ENCODE results near the gene KLHL33. TPM values are rescaled to one million over a fixed set of nuclear protein-coding genes. Genes with fewer than 3 reads are reported as not detected.

Gene KLHL33
- total and polyA plus RNA-seq, 7 donors: 0.23 to 1.4 (median 0.41) TPM

DNA sequence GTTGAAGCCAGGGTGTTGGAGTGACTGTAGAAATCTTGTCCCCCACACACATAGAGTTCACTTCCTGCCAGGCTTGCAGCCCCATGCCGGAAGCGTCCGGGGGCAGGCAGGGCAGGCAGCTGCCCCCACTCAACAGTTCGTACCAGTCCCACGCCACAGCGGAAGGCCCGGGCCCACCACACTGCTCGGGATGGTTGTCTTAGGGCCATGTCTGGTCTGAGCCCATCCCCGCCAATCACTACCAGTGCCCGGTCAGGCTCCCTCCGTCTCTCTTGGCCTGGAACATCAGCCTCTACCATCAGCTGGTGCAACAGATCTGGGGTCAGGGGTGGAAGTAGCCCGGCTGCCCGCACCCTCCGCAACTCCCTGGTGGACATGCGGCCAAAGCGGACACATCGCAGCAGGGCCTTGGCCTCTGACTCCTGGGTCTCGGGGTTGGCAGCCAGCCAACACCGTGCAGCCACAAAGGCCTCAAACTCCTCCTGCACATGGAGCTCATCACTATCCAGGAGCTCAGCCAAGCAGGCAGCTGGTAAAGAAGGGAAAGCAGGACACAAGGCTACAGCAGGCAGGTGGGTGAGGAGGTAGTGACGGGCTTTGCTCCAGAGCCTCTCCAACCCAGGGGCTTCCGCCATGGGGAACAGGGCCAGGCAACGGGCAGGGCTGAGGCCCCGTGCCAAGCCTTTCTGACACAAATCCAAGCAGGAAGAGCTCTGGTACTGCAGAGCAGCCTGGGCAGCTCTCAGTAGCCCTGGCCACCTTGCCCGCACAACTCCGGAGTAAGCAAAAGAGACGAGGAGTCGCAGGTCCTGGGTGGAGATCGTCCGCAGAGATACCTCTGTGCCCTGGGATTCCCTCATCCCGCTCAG is 5.9 kb downstream of the KLHL33 start:
- H3K4me1 ChIP-seq: peaks cover 0 to 4% (median 3%) of the 10 kb centered on the region in 4 donors
- WGBS, 2 donors: 57 to 79% methylated on average over 30 of the region's 30 CpGs

GRCh38 chr14:20428802-20429201 is 7.2 kb downstream of the KLHL33 start:
- H3K27ac ChIP-seq: no peak overlapping the region
- H3K4me1 ChIP-seq: no peaks in the 10 kb centered on the region
- H3K36me3 ChIP-seq: no peaks in the 10 kb centered on the region
- TF ChIP-seq, protein P1, sequence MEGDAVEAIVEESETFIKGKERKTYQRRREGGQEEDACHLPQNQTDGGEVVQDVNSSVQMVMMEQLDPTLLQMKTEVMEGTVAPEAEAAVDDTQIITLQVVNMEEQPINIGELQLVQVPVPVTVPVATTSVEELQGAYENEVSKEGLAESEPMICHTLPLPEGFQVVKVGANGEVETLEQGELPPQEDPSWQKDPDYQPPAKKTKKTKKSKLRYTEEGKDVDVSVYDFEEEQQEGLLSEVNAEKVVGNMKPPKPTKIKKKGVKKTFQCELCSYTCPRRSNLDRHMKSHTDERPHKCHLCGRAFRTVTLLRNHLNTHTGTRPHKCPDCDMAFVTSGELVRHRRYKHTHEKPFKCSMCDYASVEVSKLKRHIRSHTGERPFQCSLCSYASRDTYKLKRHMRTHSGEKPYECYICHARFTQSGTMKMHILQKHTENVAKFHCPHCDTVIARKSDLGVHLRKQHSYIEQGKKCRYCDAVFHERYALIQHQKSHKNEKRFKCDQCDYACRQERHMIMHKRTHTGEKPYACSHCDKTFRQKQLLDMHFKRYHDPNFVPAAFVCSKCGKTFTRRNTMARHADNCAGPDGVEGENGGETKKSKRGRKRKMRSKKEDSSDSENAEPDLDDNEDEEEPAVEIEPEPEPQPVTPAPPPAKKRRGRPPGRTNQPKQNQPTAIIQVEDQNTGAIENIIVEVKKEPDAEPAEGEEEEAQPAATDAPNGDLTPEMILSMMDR (IDR thresholded peaks at IDR 0.05): no peak
- TF ChIP-seq EP300 (IDR thresholded peaks at IDR 0.05): no peak
- no peak for TF ChIP-seq POLR2A (IDR thresholded peaks at IDR 0.05)
- TF ChIP-seq POLR2AphosphoS5 (IDR thresholded peaks at IDR 0.05): no peak
- no peak for DNase-seq
- intact Hi-C loops (cut with DNase I): no loop called here
- no peaks in the 10 kb centered on the region for H3K27me3 ChIP-seq
- H3K9me3 ChIP-seq: no peaks in the 10 kb centered on the region
- 46 to 47% methylated on average over 5 of the region's 5 CpGs for WGBS, 2 donors
- H3K4me3 ChIP-seq: no peak overlapping the region

More for the DNA sequence above, 5.9 kb downstream of the KLHL33 start:
- Histone ChIP-seq H3K36me3 (no peaks in the 10 kb centered on the region), H3K9me3 (no peaks in the 10 kb centered on the region), H3K27me3 (peaks cover 0 to under 1% (median 0%) of the 10 kb centered on the region in 3 donors), H3K27ac (no peak overlapping the region), H3K4me3 (no peak overlapping the region)
- DNase-seq: no peak
- intact Hi-C loops (cut with DNase I): no loop called here
- TF ChIP-seq, protein P1 (IDR thresholded peaks at IDR 0.05): no peak
- no peak for TF ChIP-seq POLR2A (IDR thresholded peaks at IDR 0.05)
- TF ChIP-seq EP300 (IDR thresholded peaks at IDR 0.05): no peak
- no peak for TF ChIP-seq POLR2AphosphoS5 (IDR thresholded peaks at IDR 0.05)

DNA sequence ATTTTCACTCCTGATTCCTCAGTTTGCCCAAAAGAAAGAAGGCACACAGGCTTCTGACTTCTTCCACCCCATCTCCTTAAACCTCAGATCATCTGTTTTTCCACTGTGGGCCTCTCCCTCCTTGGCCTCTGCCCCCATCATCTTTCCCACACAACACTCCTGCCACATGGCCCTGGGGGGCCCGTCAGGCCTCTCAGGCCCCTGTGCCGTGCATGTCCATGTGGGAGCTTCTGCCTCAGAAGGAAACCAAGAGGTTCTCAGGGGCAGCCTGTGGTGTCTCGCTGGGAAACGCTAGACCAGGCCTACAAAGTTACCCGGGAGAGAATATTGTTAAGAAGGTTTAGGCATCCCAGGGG is 8.0 kb downstream of the KLHL33 start:
- no peaks in the 10 kb centered on the region for H3K27me3 ChIP-seq
- TF ChIP-seq POLR2A (IDR thresholded peaks at IDR 0.05): no peak
- TF ChIP-seq, protein P1 (IDR thresholded peaks at IDR 0.05): no peak
- no peak for TF ChIP-seq POLR2AphosphoS5 (IDR thresholded peaks at IDR 0.05)
- TF ChIP-seq EP300 (IDR thresholded peaks at IDR 0.05): no peak
- no peaks in the 10 kb centered on the region for H3K4me1 ChIP-seq
- H3K4me3 ChIP-seq: no peak overlapping the region
- no peak for DNase-seq
- no peaks in the 10 kb centered on the region for H3K36me3 ChIP-seq
- intact Hi-C loops (cut with DNase I): no loop called here
- H3K9me3 ChIP-seq: no peaks in the 10 kb centered on the region
- 55 to 85% methylated on average over 5 of the region's 5 CpGs for WGBS, 2 donors
- H3K27ac ChIP-seq: no peak overlapping the region

GRCh38 chr14:20427231-20428009 is 8.5 kb downstream of the KLHL33 start:
- no peak for TF ChIP-seq POLR2AphosphoS5 (IDR thresholded peaks at IDR 0.05)
- TF ChIP-seq POLR2A (IDR thresholded peaks at IDR 0.05): no peak
- no peaks in the 10 kb centered on the region for H3K36me3 ChIP-seq
- H3K4me3 ChIP-seq: no peak overlapping the region
- no peaks in the 10 kb centered on the region for H3K9me3 ChIP-seq
- WGBS, 2 donors: 40 to 59% methylated on average over 5 of the region's 5 CpGs
- no peaks in the 10 kb centered on the region for H3K4me1 ChIP-seq
- no peak for DNase-seq
- intact Hi-C loops (cut with DNase I): no loop called here
- no peaks in the 10 kb centered on the region for H3K27me3 ChIP-seq
- peak overlapping the region in 1 of 4 donors; percentile 4 for H3K27ac ChIP-seq

DNA sequence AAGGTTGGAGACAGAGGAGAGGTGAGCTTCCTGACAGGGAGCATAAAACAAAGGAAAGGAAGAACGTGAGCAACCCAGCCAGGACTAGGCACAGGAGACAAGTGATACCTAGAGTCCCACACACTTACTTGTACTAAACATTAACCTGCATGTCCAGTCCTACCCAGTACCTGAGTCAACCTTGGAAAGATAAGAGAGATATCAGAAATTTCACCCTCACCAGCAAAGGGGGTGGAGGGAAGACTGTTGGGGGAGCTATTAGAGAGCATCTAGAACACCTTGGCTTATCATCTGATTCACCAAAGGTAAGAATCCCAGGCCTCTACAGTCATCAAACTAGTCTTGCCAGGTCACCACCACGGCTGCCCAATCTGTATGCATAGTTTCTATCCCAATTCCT is 11.1 kb downstream of the KLHL33 start:
- Histone ChIP-seq H3K9me3 (no peaks in the 10 kb centered on the region), H3K27ac (no peak overlapping the region), H3K27me3 (no peaks in the 10 kb centered on the region), H3K36me3 (no peaks in the 10 kb centered on the region), H3K4me1 (no peaks in the 10 kb centered on the region), H3K4me3 (no peak overlapping the region)
- intact Hi-C loops (cut with DNase I): no loop called here
- 34 to 70% methylated on average over 2 of the region's 2 CpGs for WGBS, 2 donors
- TF ChIP-seq, protein P1 (IDR thresholded peaks at IDR 0.05): no peak
- no peak for TF ChIP-seq EP300 (IDR thresholded peaks at IDR 0.05)
- TF ChIP-seq POLR2AphosphoS5 (IDR thresholded peaks at IDR 0.05): no peak
- no peak for TF ChIP-seq POLR2A (IDR thresholded peaks at IDR 0.05)
- no peak for DNase-seq

All from sigmoid colon (tissue), 7 donors.